ENCODE data around the gene KRT2.

KRT2 gene

DNA sequence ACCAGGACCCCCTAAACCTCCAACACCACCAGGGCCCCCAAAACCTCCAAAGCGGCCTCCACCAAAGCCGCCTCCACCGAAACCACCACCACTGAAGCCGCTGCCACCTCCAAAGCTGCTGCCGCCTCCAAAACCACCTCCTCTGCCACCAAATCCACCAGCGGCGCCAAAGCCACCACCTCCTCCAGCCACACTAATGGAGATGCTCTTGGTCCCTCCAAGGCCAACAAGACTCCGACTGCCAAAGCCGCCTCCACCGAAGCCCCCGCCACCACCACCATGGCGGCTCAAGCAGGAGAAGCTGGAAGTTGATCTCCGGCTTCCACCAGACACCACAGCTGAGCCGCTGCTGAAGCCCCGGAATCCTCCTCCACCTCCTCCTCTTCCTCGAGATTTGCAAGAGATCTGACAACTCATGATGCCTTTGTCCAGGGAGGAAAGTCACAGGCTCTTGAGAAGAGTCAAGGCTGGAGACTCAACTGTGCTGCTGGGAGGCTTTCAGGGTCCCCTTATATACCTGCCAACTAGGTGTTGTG, at the start of gene KRT2:
KRT2 (minus strand) TSS at position 486 of the 536 bp plus-strand sequence; CDS start at position 417, 69 bp downstream.
- H3K36me3 Mint-ChIP-seq (ENCODE audit: low read depth): no peaks in the 10 kb centered on the region
- no peak within 1 kb of the TSS for H3K27ac Mint-ChIP-seq
- no peak for DNase-seq
- H3K4me1 Mint-ChIP-seq: peaks cover 9% of the 10 kb centered on the region
- TF ChIP-seq CTCF (IDR thresholded peaks at IDR 0.05): no peak
- peaks cover 11% of the 10 kb centered on the region for H3K9me3 Mint-ChIP-seq
- peaks cover 11% of the 10 kb centered on the region for H3K27me3 Mint-ChIP-seq (ENCODE audit: low read depth, poor library complexity)
- H3K4me3 Mint-ChIP-seq: no peak within 1 kb of the TSS

DNA sequence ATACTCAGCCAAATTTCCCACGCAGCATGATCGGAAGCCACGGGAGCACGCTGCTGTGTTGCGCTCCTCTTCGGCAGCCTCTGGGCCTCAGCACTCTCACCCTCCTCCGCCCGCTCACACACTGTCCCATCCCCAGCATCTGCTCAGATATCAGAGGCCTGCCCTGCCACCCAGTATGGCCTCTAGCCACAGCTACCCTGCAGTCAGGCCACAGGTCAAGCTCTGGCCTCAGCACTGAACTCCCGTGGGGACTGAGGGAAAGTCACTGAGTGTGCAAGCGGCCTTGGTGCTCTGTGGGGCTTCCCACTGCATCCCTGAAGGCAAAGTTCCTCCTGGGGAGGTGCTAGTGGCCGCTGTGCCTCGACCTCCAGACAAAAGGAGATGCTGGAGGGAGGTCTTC, 49.3 kb upstream of the KRT2 start:
- H3K9me3 Mint-ChIP-seq: no peaks in the 10 kb centered on the region
- no peaks in the 10 kb centered on the region for H3K36me3 Mint-ChIP-seq (ENCODE audit: low read depth)
- H3K4me3 Mint-ChIP-seq: no peak overlapping the region
- H3K27me3 Mint-ChIP-seq (ENCODE audit: low read depth, poor library complexity): peaks cover 16% of the 10 kb centered on the region
- H3K4me1 Mint-ChIP-seq: peaks cover 22% of the 10 kb centered on the region
- TF ChIP-seq CTCF (IDR thresholded peaks at IDR 0.05): no peak
- no peak overlapping the region for H3K27ac Mint-ChIP-seq
- DNase-seq: no peak

DNA sequence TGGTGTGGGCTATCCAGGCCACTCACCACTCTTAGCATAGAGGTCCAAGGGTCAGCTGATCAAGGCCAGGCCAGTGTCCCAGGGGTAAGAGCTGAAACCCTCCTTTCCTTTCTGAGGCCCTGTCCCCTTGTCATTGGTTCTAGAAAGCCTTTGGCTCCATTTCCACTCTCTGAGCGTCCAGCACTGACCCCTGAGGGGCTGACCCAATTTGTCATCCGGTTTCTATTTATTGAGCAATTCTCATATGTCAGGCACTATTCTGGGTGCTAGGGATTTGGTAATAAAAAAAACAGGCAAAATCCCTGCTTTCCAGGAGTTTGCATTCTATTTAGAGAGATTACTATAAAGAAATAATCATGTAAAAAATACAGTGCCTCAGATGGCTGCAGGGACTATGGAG, 47.9 kb upstream of the KRT2 start:
- Mint-ChIP-seq H3K4me3 (no peak overlapping the region), H3K27ac (no peak overlapping the region), H3K9me3 (no peaks in the 10 kb centered on the region), H3K27me3 (ENCODE audit: low read depth, poor library complexity) (peaks cover 20% of the 10 kb centered on the region), H3K4me1 (peaks cover 22% of the 10 kb centered on the region), H3K36me3 (ENCODE audit: low read depth) (no peaks in the 10 kb centered on the region)
- no peak for TF ChIP-seq CTCF (IDR thresholded peaks at IDR 0.05)
- no peak for DNase-seq

DNA sequence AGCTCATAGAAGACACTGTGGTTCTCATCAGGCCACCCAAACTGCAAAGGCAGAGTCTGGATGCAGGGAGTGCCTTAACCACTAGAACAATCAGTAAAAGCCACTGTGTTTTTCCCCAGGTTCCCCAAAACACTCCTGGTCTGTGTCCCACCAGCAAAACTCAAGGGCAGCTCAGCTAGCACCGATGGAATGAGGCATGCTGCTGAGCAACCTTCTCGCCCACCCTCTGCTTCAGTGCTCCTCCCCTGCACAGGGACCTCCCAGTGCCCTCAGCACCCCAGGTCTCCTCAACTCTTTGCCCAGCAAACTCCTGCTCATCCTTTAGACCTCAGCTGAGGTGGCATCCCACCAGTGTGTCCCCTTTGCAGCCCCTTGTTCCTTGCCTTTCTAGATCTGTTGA, 47.4 kb upstream of the KRT2 start:
- no peak for TF ChIP-seq CTCF (IDR thresholded peaks at IDR 0.05)
- peaks cover 23% of the 10 kb centered on the region for H3K27me3 Mint-ChIP-seq (ENCODE audit: low read depth, poor library complexity)
- no peaks in the 10 kb centered on the region for H3K36me3 Mint-ChIP-seq (ENCODE audit: low read depth)
- no peaks in the 10 kb centered on the region for H3K9me3 Mint-ChIP-seq
- H3K4me1 Mint-ChIP-seq: peaks cover 22% of the 10 kb centered on the region
- no peak overlapping the region for H3K4me3 Mint-ChIP-seq
- DNase-seq: no peak
- H3K27ac Mint-ChIP-seq: no peak overlapping the region

DNA sequence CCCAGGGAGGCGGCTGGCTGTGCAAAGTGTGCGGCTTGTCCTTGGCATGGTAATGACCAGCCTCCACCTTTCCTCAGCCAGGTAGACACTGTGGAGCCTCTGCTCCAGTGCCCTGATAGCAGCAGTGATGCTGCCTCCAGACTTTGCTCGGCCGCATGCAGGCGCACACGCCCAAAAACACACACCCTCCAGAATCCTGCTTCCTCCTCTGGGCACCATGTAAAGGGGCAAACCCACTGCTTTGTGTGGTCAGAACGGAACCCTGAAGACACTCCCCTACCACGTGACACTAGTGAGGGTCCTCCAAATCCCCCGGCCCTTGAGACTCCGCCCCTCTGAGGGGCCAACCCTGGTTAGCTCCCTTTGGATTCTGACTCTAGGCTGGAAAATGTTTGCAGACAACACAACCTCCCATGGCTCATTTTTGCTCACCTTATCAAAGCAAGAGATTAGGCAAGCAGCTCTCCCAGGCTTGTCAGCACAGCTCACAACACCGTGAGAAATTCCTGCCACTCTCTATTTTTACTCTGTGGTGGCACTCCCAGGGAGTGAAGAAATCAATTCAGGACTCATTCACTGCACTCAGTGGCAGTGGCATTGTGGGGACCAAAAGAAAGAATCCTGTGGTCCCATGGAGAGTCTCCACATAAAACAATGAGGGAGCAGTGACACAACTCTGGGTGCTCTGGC, 46.8 kb upstream of the KRT2 start:
- TF ChIP-seq CTCF (IDR thresholded peaks at IDR 0.05): no peak
- peaks cover 22% of the 10 kb centered on the region for H3K4me1 Mint-ChIP-seq
- no peaks in the 10 kb centered on the region for H3K9me3 Mint-ChIP-seq
- peaks cover 23% of the 10 kb centered on the region for H3K27me3 Mint-ChIP-seq (ENCODE audit: low read depth, poor library complexity)
- H3K27ac Mint-ChIP-seq: no peak overlapping the region
- H3K4me3 Mint-ChIP-seq: no peak overlapping the region
- DNase-seq: no peak
- H3K36me3 Mint-ChIP-seq (ENCODE audit: low read depth): no peaks in the 10 kb centered on the region

DNA sequence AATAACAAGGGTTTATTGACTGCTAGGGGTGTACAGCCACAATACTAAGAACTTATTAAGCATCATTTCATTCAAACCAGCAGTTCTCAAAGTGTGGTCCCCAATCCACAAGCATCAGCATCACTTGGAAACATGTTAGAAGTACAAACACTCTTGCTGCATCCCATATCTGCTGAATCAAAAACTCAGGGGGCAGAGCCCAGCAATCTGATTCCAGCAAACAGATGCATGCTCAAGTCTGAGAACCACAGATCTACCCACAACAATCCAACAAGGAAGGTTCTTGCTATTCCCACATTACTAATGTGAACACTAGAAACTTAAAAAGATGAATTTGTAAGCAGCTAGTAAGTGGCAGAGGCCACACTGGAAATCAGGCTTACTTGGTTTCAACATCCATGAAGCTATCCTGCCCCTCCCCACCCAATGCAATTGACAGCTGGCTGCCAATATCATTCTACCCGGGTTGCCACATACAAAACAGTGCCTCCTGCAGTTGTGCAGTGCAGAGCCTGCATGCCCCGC, 45.1 kb upstream of the KRT2 start:
- Mint-ChIP-seq H3K9me3 (no peaks in the 10 kb centered on the region), H3K4me1 (peaks cover 22% of the 10 kb centered on the region), H3K4me3 (no peak overlapping the region), H3K27me3 (ENCODE audit: low read depth, poor library complexity) (peaks cover 28% of the 10 kb centered on the region), H3K27ac (no peak overlapping the region), H3K36me3 (ENCODE audit: low read depth) (no peaks in the 10 kb centered on the region)
- no peak for DNase-seq
- no peak for TF ChIP-seq CTCF (IDR thresholded peaks at IDR 0.05)
